NCI-H510A treated with DMSO at 0.1 percent for 48 hours (cell line): ENCODE results near the gene LINGO3.
A peak's percentile ranks its signal among the peaks of the same experiment; 100 is the strongest.
"Not testable (repeated sequence)": the region's sequence is repeated elsewhere in the genome, so short reads cannot be mapped to it uniquely, and the experiment has no call there.

ENCODE experiments used
- DNase-seq: peaks from one replicate; lab custom pipeline; 2025; lab: John Stamatoyannopoulos, UW

LINGO3 gene

GRCh38 chr19:2281265-2282061, 26.5 kb downstream of the LINGO3 start:
- DNase-seq, result not testable (repeated sequence)

GRCh38 chr19:2280633-2281264, 27.2 kb downstream of the LINGO3 start:
- no peak for DNase-seq

- DNase-seq, result no peak
Measured at GRCh38 chr19:2278459-2279158, 29.3 kb downstream of the LINGO3 start.

DNA sequence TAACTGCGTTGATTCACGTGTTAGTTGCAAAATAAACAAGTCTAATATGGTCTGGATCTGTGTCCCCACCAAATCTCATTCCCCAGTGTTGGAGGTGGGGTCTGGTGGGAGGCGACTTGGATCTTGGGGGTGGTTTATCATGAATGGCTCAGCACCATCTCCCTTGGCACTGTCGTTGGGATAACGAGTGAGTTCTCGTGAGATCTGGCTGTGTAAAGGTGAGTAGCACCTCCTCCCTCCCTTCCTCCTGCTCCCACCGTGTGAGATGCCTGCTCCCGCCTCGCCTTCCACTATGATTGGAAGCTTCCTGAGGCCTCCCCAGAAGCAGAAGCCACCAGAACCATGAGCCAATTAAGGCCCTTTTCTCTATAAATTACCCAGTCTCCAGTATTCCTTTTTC, 30.8 kb downstream of the LINGO3 start:
- no peak for DNase-seq

DNA sequence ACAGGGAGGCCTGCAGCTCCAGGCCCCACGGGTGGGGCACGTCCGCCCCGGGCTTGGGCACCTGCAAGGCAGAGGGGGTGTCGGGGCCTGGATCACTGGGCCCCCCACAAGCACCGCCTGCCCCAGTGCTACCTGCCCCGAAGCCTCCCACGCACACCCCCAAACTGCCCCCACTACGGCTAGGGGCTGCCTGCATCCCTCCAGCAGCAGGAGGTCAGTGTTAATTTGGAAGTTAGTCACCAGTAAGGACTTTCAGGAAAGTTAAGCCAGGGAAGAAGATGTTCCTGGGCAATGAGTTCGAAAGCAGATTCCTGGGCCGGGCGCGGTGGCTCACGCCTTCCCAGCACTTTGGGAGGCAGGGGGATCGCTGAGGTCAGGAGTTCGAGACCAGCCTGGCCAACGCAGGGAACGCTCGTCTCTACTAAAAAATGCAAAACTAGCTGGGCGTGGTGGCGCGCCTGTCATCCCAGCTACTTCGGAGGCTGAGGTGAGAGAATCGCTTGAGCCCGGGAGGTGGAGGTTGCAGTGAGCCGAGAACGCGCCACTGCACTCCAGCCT, 31.4 kb downstream of the LINGO3 start:
- no peak for DNase-seq

DNA sequence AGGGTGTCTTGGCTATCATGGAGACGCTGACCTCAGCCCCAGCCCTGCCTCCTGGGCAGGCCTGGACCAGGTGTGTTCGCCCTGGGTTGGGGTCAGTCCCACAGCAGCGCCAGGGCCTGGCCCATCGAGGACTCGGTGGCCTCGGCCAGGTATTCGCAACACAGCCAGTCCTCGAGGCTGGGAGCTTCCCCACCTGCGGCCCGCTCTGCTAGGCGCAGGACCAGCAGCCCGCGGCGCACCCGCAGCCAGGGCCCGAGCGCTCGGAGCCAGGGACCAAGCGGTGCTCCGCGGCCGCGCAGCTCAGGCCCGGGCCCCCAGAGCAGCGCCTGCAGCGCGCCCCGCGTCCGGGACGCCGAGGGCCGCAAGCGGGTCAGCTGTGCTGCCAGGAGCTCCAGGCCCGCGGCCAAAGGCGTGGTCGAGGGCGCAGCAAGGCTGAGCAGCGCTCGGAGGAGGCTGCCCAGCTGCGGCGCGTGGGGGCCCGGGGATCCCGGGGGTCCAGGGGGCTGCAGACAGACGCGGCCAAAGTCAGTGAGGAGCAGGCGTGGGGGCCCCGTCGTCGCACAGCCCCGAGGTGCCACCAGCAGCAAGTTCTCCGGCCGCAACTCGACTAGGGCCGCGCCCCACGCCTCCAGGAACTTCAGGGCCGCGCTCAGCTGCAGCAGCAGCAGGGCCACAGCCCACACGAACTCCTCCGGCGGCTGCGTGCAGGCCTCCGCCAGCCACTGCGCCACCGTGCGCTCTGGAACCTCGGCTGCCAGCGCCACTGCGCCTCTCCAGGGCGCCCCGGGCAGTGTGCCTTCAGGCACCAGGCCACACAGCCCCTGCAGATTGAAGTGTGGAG, 32.1 kb downstream of the LINGO3 start:
- no peak for DNase-seq

GRCh38 chr19:2274931-2275535, 32.9 kb downstream of the LINGO3 start:
- no peak for DNase-seq

DNA sequence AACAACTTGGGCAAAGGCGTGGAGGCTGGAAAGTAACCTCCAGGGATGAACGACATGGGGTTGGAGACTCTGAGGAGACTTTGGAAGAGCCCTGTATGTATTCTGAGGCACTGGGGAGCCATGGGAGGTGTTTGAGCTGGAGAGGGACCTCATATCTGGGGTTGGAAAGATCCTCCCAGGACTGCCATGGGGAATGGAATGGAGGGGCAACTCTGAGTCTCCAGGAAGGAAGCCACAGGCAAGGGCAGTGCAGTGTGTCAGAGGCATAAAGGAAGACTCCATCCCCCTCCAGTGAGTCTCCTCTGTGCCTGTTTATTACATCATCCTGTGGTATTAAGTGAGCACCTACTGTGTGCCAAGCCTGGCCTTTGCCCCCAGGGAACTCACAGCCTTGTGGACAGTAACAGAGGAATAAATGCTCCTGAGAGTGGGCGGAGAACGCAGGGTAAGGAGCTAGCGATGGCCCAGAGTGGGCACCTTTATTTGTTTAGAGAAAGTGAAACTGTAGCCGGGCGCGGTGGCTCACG, 33.7 kb downstream of the LINGO3 start:
- no peak for DNase-seq

DNA sequence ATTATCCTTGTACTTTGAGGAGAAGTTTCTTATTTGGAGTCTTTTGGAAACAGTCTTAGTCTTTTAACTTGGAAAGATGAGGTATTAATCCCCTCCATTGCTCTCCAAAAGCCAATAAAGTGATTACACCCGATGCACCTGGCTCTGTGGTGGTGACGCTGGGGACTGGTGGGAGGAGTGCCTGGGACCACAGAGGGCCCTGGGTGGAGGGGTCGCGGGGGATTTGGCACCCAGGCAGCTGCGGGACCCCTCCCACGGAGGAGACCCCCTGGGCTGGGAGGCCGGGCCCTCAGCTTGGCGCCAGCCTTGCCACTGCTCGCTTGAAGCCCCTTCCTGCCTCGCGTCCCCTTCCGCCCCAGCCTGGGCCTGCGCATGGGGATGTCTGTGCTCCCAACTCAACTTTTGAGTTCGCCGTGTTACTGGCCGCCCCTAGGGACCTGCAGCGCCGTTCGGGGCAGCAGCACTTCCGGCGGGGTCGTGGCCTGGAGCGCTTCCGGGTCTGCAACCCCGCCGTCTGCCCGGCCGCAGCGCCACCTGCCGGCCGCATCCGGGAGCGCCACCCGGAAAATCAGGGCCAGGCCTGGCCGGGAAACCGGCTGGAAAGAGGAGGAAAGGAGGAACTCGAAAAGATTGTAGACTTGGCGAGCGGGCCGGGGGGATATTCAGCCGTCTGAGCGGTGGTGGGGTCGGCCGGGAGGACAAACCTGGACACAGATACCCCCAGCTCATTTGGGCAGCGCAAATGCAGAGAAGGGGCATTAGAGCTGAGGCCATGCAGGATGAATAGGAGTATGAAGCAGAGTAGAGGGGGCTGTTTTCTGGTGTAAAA, 34.4 kb downstream of the LINGO3 start:
- peak; percentile 64 for DNase-seq

- DNase-seq, result no peak
Measured at GRCh38 chr19:2271234-2272103, 36.5 kb downstream of the LINGO3 start.

DNA sequence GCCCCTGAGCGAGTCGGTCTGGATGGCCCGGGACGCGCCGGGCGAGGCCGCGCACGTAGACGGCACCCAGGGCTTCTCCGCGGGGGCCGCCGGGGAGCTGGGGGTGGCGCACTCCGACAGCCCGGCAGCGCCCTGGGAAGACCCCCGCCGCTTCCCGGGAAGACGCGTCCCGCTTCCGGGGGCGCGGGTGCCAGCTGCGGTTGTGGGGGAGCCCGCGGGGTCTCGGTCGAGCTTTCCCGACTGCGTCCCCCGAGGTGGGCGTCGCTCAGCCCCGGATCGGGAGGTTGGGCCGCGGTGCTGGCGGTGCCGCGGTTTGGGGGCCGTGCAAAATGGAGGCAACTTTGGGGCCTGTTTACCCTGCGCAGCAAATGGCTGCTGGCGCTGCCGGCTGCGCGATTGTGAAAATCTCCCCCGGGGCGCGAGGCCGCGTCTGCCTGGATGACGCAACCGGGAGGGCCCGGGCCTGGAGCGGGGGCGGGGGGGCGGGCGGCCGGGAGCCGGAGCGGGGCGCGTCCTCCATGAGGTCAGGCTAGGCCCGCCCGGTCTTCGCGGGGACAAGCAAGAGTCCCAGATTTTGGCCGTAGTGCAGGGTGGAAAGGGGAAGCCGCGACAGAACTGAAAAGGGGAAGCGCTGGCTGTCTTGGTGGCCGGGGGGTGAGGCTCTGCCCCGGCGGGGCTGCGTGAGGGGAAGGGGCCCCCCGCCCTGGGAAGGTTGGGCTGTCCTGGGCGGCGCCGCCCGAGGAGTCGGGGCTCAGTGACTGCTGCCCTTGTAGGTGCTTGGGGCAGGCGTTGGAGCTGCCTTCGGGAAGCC, 37.3 kb downstream of the LINGO3 start:
- DNase-seq, result no peak

DNA sequence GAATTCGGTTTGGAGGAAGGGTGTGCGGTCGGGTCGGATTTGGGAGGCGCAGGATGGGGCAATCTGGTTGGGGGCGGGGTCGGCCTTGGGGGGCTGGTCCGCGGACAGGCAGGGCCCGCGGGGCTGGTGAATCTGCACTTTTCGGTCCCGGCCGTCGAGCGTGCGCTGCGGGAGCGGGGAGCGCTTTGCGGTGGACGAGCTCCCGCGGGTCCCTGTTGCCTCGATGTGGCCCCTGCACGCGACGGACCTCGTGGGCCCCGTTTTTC, 37.9 kb downstream of the LINGO3 start:
- DNase-seq, result no peak

DNA sequence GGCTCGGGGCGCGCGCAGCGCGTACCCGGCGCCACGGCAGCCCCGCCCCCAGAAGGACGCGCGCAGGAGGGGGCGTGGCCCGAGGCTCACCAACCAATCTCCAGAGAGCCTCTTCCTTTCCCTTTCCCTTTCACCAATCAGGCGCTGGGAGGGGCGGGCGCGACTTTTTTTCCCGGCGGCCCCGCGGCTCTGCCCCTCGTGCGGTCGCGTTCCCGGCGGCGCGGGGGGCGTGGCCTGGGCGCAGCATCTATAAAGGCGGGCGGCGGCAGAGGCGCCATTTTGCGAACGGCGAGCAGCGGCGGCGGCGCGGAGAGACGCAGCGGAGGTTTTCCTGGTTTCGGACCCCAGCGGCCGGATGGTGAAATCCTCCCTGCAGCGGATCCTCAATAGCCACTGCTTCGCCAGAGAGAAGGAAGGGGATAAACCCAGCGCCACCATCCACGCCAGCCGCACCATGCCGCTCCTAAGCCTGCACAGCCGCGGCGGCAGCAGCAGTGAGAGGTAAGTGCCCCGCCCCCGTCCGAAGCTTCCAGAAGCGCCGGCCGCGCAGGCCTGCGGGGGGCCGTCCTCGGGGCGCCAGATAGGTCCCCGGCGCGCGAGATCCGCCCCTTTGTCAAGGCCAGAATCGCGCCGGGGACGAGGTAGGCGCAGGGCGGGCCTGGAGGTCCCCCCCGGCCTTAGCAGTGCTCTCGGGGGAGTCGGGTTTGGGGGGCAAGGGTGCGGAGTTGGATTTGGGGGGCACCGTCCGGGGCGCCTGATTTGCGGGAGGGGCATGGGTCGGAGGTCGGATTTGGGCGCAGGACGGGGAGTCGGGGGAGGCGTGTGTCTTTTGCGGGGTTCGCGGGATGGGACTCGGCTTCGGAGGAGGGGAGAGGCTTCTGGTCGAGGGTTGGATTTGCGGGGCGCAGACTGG, 38.5 kb downstream of the LINGO3 start:
- peak; percentile 93 for DNase-seq

DNA sequence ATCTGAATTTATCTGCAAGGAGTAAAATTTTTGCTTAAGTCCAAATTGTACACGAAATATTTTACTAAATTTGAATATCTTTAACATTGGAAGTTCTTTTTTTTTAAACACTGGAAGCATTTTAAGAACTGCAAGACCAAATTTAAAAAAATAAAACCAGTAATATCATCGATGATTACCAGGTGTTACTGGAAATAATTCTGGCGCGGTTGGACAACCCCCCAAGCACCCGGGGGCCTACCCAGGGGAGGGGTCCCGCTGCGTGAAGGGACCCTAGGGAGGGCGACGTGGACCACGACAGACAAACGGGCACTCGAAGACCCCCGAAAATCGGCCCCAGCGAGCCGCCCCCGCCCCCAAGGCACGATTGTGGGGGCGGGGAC, 39.1 kb downstream of the LINGO3 start:
- no peak for DNase-seq

DNA sequence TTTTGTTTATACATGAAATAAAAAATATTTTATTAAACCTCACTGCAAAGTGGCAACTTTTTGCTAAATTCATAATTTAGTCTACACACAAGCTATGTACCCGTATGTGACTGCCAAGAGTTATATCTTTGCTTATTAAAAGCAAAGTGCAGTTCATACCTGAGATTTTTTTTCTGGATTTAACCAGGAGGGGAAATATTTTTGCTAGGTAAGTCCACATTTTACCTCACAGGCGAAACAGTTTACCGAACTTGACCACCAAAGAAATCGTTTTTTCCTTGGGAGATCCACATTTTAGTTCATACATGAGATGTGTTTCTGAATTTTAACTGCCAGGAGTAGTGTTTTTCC, 39.5 kb downstream of the LINGO3 start:
- DNase-seq, result no peak

DNA sequence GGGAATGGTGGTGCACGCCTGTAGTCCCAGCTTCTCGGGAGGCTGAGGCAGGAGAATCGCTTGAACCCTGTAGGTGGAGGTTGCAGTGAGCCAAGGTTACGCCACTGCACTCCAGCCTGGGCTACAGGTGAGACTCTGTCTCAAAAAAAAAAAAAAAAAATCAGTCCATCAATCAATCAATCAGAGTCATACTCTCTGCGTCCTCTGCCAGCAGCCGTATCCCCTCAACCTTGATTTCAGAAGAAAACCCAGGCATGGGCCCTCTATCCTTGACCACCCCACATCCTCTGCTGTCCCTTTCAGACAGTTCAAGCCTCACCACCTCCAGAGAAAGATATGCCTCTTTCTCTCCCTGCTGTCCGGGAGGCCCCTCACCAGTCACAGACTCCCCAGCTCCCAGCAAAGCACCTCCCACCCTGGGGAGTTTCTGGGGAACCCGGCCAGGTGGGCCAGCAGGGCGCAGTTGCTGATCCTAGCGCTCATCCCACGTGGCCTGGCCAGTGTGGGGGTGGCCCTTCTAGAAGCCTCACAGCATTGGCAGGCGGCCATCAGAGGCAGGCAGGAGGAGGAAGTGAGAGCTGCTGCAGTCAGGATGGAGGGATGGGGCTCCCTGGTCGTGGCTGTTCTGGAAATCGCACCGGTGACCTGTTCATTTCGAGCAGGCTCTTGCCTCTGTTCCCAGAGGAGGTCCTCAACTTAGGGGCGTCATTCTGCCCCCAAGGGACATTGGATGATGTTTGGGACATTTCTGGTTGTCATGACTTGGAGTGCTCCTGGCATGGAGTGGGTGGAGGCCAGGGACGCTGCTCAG, 41.6 kb downstream of the LINGO3 start:
- no peak for DNase-seq
